GM19395 (cell line): ENCODE results near the gene HMG20B.

Experiments used
- ATAC-seq: cut with Tn5 transposase; IDR thresholded peaks from one replicate; pipeline ENCODE4 v1.9.1; 2021; ENCODE audit warnings: mild to moderate bottlenecking, moderate library complexity; ENCODE audit not compliant: unreplicated experiment

The HMG20B gene

DNA sequence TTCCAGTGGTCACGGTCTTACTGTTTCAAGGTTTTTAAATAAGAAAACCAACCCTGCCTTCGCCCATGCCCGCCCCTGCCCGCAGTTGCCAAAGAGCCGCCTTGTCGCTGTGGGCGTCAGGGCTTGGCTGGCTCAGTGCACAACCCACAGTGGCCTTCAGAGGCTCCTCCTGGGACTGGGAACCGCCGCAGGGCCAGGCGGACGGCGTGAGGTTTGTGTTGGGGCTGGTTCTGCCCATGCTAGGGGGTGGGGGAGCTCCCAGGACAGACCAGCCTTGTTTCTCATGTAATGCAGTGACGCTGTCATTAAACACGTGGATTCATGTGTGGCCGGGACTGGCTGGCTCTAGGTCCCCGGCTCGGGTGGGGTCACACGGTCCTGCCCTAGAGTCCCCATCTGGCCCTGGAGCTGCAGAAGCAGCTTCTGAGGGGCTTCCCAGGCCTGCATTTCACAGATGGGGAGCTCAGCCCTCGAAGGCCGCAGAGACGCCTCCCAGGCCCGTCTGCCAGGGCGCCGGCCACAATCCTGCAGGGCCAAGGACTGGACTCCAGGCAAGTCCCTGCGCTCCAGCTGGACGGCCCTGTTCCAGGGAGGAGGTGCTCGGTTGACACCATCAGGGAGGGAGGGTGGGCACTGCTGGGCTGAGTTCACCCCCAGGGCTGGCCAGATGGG is 36.2 kb upstream of the HMG20B start:
- ATAC-seq = no peak

DNA sequence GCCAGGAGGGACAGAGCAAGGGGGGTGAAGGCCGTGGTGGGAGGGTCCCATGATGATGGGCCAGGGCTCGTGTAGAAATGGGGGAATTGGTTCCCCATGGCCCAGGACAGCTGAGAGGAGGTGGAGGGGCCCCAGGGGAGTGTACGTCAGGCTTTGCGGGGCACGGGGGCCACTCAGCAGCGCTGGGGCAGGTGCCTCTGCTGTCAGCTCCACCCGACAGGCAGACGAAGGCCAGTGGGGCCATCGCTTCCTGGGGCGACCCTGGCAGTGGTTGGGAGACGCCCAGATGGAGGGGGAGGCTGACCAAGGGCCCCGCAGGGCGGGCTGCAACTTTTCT is 35.7 kb upstream of the HMG20B start:
- ATAC-seq = no peak

DNA sequence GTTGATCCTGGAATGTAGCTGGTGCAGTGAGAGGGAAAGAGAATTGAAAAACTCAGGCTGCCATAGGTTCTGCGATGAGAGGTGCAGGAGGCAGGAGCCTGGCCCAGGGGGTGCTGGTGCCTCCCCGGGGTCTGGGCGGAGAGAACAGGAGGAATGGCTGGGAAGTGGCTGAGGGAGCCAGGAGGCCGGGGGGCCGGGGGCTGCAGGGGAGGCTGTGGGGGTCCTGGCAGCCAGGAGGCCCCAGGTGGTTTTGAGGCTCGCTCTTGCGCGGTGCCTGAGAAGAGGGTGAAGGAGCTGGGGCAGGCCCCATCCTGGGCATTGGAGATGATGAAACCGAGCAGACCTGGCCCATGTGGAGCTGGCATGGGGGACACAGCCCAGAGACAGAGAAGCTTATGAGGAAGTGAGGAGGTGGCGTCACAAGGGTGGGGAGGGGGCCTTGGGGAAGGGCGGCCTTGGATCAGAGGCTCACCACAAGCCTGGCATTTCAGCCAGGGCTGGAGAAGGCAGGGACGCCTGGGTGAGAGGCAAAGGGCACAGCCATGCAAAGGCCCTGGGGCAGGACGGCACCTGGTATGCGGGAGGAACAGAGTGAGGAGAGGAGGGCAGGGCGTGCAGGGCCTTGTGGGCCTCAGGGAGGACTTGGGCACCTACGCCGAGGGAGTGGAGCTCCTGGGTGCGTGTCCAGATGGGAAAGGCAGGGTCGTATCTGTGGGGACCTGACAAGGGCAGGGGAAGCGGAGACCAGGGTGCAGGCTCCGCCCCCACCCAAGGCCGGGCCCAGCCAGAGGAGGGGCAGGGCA is 35.1 kb upstream of the HMG20B start:
- ATAC-seq = no peak

DNA sequence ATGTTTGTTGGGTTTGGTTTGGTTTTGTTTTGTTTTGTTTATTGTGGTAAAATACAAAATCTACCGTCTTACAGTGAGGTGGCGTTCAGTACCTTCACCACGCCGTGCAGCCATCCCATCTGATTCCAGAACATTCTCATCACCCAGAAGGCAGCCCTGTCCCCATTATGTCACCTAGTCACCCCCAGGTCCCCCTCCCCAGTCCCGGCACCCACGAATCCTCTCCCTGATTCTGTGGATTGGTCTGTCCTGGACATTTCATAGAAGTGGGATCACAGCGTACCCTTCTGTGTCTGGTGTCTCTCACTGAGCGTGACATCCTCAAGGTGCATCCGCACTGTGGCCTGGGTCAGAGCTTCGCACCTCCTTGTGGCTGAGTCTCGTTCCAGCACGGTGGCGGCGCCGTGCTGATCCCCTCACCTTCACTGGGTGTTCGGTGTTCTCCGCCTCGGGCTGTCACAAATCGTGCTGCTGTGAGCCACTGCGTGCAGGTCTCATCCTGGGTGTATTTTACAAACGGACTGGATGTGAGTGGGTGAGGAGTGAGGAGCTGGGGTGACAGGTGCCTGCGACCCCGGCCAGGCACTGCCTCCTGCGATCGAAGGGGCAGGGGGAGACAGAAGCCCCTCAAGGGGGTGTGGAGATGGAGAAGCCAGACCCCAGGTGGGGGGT is 34.4 kb upstream of the HMG20B start:
- no peak for ATAC-seq

DNA sequence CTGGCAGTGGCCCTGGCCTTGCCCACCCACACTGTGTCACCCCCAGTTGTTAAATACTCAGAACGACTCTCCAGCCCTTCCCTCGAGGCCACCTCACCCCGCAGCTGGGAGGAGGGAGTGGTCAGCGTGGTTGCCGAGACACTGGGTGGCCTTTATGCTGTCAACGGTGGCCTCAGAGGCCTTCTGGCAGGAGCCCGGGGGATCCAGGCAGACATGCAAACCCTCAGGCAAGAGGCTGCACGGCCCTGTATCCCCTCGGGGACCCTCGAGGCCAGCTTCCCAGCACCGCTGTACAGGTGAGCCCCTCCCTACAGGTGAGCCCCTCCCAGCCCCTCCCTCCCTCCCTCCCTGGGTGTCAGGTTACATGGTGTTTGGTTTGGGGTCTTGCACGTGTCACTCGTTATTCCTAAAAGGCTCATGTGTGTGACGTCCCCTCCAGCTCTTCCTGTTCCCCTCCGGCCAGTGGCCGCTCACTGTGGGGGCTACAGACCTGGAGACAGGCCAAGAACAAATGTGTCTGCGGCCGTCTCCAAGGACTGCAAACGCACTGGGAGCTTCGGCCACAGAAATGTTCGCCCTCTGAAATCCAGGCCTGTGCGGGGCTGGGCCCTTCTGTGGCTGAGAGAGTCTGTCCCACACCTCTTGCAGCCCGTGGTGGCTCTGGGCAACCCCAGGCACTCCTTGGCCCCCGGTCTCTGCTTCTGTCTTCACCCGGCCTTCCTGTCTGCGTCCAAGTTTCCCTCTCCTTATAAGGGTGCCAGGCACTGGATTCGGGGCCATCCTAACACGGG is 33.6 kb upstream of the HMG20B start, which contains the start of gene TEKTIP1:
Gene TEKTIP1 (plus strand): TSS at position 210 of the 791 bp plus-strand sequence. CDS start 4 bp downstream, at position 214.
- no peak for ATAC-seq

DNA sequence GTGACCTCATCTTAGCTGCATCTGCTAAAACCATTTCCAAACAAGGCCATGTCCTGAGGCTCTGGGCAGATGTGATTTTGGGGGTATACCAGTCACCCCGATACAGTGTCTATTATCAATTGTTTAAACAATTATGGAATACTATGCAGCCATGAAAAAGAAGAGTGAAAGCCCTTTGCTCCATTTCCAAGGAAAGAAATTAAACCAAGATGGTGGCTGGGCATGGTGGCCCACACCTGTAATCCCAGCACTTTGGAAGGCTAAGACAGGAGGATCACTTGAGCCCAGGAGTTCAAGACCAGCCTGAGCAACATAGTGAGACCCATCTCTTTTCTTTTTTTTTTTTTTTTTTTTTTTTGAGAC is 33.0 kb upstream of the HMG20B start:
- ATAC-seq = no peak

- ATAC-seq = no peak
These were observed 29.3 kb upstream of the HMG20B start for GRCh38 chr19:3543150-3544057.

GRCh38 chr19:3544058-3544376 is 28.7 kb upstream of the HMG20B start:
- no peak for ATAC-seq

DNA sequence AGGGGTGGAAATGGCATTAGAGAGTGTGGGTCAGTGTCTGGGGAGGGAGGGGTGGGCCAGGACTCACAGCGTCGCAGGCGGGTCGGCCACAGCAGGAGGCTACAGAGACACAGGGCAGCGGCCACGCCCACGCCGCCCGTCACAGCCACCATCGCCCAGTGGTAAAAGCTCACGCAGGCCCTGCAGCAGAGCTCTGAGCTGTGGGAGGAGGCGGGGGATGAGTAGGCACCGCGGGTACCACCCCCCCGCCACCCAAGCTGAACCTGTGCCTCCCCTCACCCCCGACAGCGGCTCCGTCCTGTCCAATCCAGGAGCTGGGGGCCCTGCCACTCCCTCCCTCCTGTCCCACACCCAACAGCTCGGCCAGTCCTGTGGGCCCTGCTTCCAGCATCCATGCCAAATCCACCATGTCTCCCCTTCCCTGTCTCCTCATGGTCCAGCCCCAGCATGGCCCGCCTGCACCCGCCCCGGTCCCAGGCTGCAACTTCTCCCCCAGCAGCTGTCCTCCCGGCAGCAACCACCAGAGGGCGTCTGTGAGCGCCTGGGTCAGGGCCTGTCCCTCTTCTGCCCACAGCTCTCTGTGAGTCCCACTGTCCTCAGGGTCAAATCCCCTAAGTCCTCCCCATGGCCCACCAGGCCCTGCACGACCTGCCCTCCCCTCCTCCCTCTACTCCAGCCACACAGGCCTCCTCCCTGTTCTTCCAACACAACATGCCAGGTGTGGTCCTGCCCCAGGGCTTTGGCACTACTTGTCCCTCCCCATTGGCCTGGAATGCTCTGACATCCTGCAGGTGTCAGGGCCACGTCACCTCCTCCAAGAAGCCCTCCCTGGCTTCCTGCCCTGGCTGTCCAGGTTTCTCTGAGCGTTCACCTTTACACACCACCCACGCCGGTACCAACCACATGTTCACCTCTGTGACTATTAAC is 27.7 kb upstream of the HMG20B start:
- no peak for ATAC-seq

- ATAC-seq = no peak
These were observed 27.1 kb upstream of the HMG20B start for GRCh38 chr19:3545669-3546034.

DNA sequence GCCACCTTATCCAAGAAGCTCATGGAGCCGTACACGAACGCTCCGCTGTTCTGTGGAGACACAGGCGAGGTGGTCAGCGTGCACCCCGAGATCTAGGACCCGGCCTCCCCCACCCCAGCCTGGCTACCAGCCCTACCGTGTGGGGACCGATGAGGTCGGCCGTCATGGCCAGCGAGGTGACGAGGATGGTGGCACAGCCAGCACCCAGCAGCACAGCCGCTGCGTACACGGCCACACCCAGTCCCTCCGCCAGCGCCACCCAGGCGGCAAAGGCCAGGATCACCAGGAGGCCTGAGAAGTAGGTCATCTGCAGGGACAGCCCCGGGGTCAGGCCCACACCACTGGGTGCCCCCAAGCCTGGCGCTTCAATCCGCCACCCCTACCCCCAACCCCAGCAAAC is 26.6 kb upstream of the HMG20B start:
- ATAC-seq = no peak

DNA sequence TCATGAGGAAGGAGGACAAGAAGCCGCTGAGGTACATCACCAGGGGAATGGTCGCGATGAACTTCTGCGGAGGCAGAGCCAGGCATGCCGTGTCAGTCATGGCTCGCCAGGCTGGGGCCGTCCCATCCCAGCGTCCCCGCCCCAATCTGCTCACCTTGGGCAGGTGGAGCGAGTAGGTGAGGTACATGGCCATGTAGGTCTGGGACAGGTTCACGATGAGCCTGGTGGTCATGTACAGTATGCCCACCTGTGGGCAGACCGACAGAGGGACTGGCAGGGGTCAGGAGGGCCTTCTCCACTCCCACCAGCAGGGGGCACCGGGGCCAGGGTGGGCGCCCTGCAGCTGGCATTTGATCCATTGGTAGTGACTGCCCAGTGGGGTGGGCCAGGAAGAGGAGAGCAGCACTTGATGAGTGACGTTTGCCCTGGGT is 25.4 kb upstream of the HMG20B start:
- ATAC-seq = no peak

GRCh38 chr19:3547767-3548282 is 24.9 kb upstream of the HMG20B start:
- no peak for ATAC-seq

GRCh38 chr19:3548606-3549005 is 24.1 kb upstream of the HMG20B start:
- ATAC-seq = no peak

DNA sequence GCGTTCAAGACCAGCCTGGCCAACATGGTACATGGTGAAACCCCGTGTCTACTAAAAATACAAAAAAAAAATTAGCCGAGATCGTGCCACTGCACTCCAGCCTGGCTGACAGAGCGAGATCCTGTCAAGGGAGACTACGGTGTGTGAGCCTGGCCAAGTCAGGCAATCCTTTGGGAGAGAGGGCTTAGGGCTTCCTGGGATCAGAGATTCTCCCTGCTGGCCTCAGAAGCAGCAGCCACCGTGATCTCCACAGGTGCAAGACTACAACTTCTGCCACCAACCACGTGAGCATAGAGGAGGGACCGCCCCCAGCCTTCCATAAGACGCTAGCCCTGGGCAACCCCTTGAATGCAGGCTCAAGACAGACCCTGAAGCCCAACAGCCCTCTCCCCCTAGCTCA is 22.9 kb upstream of the HMG20B start:
- ATAC-seq = no peak

DNA sequence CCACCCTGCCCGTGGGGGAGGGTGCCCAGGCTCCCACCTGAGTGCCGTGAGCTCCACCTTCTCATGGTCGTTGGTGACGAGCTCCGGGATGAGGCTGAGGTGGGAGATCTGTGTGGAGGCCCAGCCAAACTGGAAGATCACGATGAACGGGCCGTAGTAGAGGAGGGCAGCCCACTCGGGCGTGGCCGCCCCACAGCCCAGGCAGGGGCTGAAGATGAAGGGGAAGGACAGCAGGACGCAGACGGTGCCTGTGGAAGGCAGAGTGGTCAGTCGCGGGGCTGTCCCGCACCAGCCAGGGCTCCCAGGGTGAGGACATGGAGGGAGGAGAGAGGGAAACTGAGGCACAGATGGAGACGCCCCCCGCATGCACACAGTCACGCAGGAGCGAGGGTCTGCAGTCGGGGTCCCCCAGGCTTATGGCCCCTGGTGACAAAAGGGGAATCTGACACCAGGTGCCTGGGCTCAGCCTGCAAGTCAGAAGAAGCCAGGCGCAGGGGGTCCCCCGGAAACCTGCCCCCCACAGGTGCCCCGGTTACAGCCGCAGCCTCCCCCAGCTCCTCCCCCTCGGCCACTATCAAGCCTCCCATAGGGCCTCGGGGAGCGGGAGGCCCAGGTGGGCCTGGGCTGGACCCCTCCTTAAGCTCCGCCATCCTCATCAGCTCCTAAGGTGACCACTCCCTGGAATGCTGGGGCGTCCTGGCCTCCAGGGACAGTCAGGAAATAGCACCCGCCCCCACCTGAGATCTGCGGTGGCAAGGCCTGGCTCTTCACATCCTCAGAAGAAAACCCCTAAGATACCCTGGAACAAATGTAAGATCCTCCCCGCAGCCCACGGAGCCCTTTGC is 21.6 kb upstream of the HMG20B start:
- no peak for ATAC-seq

DNA sequence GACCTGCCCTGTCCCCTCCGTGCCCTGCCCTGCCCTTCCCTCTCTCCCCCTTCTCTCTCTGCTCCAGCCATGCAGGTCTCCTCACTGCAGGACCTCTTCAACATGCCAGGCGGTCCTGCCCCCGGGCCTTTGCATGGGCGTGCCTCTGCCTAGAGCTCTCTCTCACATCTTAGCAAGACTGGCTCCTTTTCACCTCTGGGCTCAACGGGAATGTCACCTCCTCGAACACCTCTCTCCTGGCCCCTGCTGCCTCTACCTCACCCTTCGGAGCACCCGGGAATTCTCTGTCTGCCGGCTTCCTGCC is 21.0 kb upstream of the HMG20B start:
- ATAC-seq = no peak
